ENCODE results near the gene NEBL.

DNA sequence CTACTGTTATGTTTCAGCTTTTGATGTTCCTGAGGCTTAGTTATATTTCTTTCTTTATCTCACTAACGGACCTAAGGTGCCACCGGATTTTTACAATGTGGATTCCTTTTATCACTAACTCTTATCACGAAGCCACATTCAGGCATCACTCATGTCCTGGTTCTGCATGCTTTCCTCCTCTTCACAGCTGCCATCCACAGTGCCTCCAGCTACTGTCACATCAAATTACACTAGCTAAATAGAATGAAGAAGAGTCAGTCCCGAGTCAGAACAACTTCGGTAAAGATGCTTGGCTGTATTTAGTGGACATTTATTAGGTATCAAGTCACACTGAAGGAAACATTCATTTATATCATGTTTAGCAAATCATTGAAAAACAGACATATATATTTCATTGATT, 153.2 kb downstream of the NEBL start:
- TF ChIP-seq POLR2A (IDR thresholded peaks at IDR 0.05): no peak
- TF ChIP-seq CTCF (IDR thresholded peaks at IDR 0.05): no peak
